ENCODE data around the gene ATP6V0E2.

ATP6V0E2 gene

GRCh38 chr7:149846021-149846420 is 27.7 kb upstream of the ATP6V0E2 start:
- Histone ChIP-seq H3K4me3 (ENCODE audit: low read length in 2 of 2) (no peak overlapping the region), H3K27me3 (ENCODE audit: control insufficient read depth in 3 of 3, insufficient read depth in 3 of 3, low read depth in 1 of 3, low read length in 3 of 3) (no peaks in the 10 kb centered on the region), H3K18ac (ENCODE audit: low read length) (no peak overlapping the region), H3K4ac (ENCODE audit: low read length) (no peak overlapping the region), H4K8ac (ENCODE audit: low read depth, low read length) (no peak overlapping the region), H3K4me1 (ENCODE audit: control insufficient read depth in 2 of 2, insufficient read depth in 1 of 2, low read depth in 1 of 2, low read length in 2 of 2) (peaks cover 0 to 2% of the 10 kb centered on the region in 2 donors), H2AFZ (ENCODE audit: low read length) (no peak overlapping the region), H3K14ac (ENCODE audit: low read length) (no peak overlapping the region), H2BK120ac (ENCODE audit: low read depth, low read length) (no peak overlapping the region), H4K91ac (ENCODE audit: low read depth, low read length, poor library complexity) (no peak overlapping the region), H2AK5ac (ENCODE audit: low read depth, low read length) (no peak overlapping the region), H3K4me2 (ENCODE audit: insufficient read depth, low read length, poor library complexity, severe bottlenecking) (no peak overlapping the region), H3K27ac (replicated peaks; ENCODE audit: low read length) (no peak overlapping the region), H3K23ac (ENCODE audit: low read depth, low read length, poor library complexity) (no peak overlapping the region), H3K9ac (ENCODE audit: low read depth, low read length, poor library complexity) (no peak overlapping the region), H2BK12ac (ENCODE audit: low read length) (no peak overlapping the region), H3K36me3 (replicated peaks in 1 of 2; ENCODE audit: control insufficient read depth in 2 of 2, insufficient read depth in 2 of 2, low read length in 2 of 2) (peaks cover 0 to 13% of the 10 kb centered on the region in 2 donors), H2BK5ac (ENCODE audit: low read length) (no peak overlapping the region), H3K9me3 (replicated peaks in 1 of 2; ENCODE audit: control insufficient read depth in 2 of 2, insufficient read depth in 1 of 2, low read depth in 1 of 2, low read length in 2 of 2) (no peaks in the 10 kb centered on the region), H2BK15ac (ENCODE audit: low read length) (no peak overlapping the region), H3K79me1 (ENCODE audit: low read depth, low read length) (no peaks in the 10 kb centered on the region)
- no peak for DNase-seq (ENCODE audit: low spot score)
- no CpG with 5 or more reads among the region's 9 CpGs for WGBS, 2 donors (ENCODE audit: extremely low coverage in 2 of 2, insufficient read length in 2 of 2, insufficient replicate concordance in 1 of 2)

GRCh38 chr7:149846436-149847046 is 27.2 kb upstream of the ATP6V0E2 start:
- Histone ChIP-seq H3K23ac (ENCODE audit: low read depth, low read length, poor library complexity) (no peak overlapping the region), H3K18ac (ENCODE audit: low read length) (no peak overlapping the region), H3K27me3 (ENCODE audit: control insufficient read depth in 3 of 3, insufficient read depth in 3 of 3, low read depth in 1 of 3, low read length in 3 of 3) (no peaks in the 10 kb centered on the region), H2BK5ac (ENCODE audit: low read length) (no peak overlapping the region), H2BK12ac (ENCODE audit: low read length) (no peak overlapping the region), H3K79me1 (ENCODE audit: low read depth, low read length) (no peaks in the 10 kb centered on the region), H3K4ac (ENCODE audit: low read length) (no peak overlapping the region), H3K27ac (replicated peaks; ENCODE audit: low read length) (no peak overlapping the region), H3K4me1 (ENCODE audit: control insufficient read depth in 2 of 2, insufficient read depth in 1 of 2, low read depth in 1 of 2, low read length in 2 of 2) (peaks cover 0 to 2% of the 10 kb centered on the region in 2 donors), H3K36me3 (replicated peaks in 1 of 2; ENCODE audit: control insufficient read depth in 2 of 2, insufficient read depth in 2 of 2, low read length in 2 of 2) (peaks cover 0 to 13% of the 10 kb centered on the region in 2 donors), H2AK5ac (ENCODE audit: low read depth, low read length) (no peak overlapping the region), H3K4me3 (ENCODE audit: low read length in 2 of 2) (no peak overlapping the region), H2AFZ (ENCODE audit: low read length) (no peak overlapping the region), H3K9ac (ENCODE audit: low read depth, low read length, poor library complexity) (no peak overlapping the region), H3K14ac (ENCODE audit: low read length) (no peak overlapping the region), H4K91ac (ENCODE audit: low read depth, low read length, poor library complexity) (no peak overlapping the region), H3K9me3 (replicated peaks in 1 of 2; ENCODE audit: control insufficient read depth in 2 of 2, insufficient read depth in 1 of 2, low read depth in 1 of 2, low read length in 2 of 2) (no peaks in the 10 kb centered on the region), H3K4me2 (ENCODE audit: insufficient read depth, low read length, poor library complexity, severe bottlenecking) (no peak overlapping the region), H2BK15ac (ENCODE audit: low read length) (no peak overlapping the region), H2BK120ac (ENCODE audit: low read depth, low read length) (no peak overlapping the region), H4K8ac (ENCODE audit: low read depth, low read length) (no peak overlapping the region)
- no CpG with 5 or more reads among the region's 3 CpGs for WGBS, 2 donors (ENCODE audit: extremely low coverage in 2 of 2, insufficient read length in 2 of 2, insufficient replicate concordance in 1 of 2)
- no peak for DNase-seq (ENCODE audit: low spot score)

DNA sequence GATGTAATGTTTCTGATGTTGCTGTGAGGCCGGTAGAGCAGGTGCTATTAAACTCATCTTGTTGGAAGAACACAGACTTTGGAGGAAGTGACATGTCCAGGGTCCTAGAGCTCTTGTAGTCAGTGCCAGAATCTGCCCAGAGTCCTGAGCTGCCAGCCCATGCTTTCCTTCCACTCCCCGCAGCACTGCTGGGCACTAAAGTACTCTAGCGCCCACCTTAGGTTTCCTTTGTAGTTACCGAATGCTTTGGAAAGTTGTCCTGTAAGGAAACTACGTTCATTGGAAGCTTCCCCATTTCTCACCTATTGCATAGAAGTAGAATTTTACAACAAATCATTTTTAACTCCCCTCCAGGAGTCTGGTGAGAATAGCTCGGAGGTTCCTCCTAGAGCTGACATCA is 24.6 kb upstream of the ATP6V0E2 start:
- H3K79me1 ChIP-seq (ENCODE audit: low read depth, low read length) = no peaks in the 10 kb centered on the region
- no peak overlapping the region for H3K4me2 ChIP-seq (ENCODE audit: insufficient read depth, low read length, poor library complexity, severe bottlenecking)
- peaks cover 0 to 13% of the 10 kb centered on the region in 2 donors for H3K36me3 ChIP-seq (replicated peaks in 1 of 2; ENCODE audit: control insufficient read depth in 2 of 2, insufficient read depth in 2 of 2, low read length in 2 of 2)
- H3K9ac ChIP-seq (ENCODE audit: low read depth, low read length, poor library complexity) = no peak overlapping the region
- no peak overlapping the region for H2AK5ac ChIP-seq (ENCODE audit: low read depth, low read length)
- H2BK15ac ChIP-seq (ENCODE audit: low read length) = no peak overlapping the region
- H3K4me1 ChIP-seq (ENCODE audit: control insufficient read depth in 2 of 2, insufficient read depth in 1 of 2, low read depth in 1 of 2, low read length in 2 of 2) = peaks cover 0 to 2% of the 10 kb centered on the region in 2 donors
- DNase-seq (ENCODE audit: low spot score) = no peak
- no peak overlapping the region for H4K91ac ChIP-seq (ENCODE audit: low read depth, low read length, poor library complexity)
- H3K4ac ChIP-seq (ENCODE audit: low read length) = no peak overlapping the region
- H3K18ac ChIP-seq (ENCODE audit: low read length) = no peak overlapping the region
- H3K14ac ChIP-seq (ENCODE audit: low read length) = no peak overlapping the region
- H4K8ac ChIP-seq (ENCODE audit: low read depth, low read length) = no peak overlapping the region
- no peaks in the 10 kb centered on the region for H3K9me3 ChIP-seq (replicated peaks in 1 of 2; ENCODE audit: control insufficient read depth in 2 of 2, insufficient read depth in 1 of 2, low read depth in 1 of 2, low read length in 2 of 2)
- no CpG with 5 or more reads among the region's 6 CpGs for WGBS, 2 donors (ENCODE audit: extremely low coverage in 2 of 2, insufficient read length in 2 of 2, insufficient replicate concordance in 1 of 2)
- no peak overlapping the region for H2AFZ ChIP-seq (ENCODE audit: low read length)
- H3K23ac ChIP-seq (ENCODE audit: low read depth, low read length, poor library complexity) = no peak overlapping the region
- no peak overlapping the region for H2BK120ac ChIP-seq (ENCODE audit: low read depth, low read length)
- H2BK5ac ChIP-seq (ENCODE audit: low read length) = no peak overlapping the region
- H3K27me3 ChIP-seq (ENCODE audit: control insufficient read depth in 3 of 3, insufficient read depth in 3 of 3, low read depth in 1 of 3, low read length in 3 of 3) = no peaks in the 10 kb centered on the region
- H2BK12ac ChIP-seq (ENCODE audit: low read length) = no peak overlapping the region
- H3K4me3 ChIP-seq (ENCODE audit: low read length in 2 of 2) = no peak overlapping the region
- H3K27ac ChIP-seq (replicated peaks; ENCODE audit: low read length) = no peak overlapping the region

DNA sequence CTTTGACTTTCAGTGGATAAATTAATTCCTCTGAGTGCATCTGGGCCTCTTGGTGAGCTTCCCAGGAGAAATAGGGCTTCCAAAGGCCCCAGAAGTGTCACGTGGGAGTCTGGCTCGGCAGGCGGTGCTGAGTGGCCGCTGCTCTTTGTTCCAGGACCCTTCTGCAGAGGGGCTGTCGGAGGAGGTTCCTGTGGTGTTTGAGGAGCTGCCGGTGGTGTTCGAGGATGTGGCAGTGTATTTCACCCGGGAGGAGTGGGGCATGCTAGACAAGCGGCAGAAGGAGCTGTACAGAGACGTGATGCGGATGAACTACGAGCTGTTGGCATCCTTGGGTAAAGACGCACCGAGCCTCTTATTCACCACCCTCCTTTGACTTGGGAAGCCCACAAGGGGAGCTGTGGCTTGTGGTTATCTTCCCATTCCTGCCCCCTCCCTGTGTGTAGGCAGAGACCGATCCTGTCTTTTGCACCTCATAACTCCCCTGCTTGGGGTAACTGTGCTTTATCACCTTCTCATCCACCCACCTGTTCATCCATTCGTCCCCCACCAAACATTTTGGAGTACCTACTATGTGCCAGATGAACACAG is 23.7 kb upstream of the ATP6V0E2 start:
- Histone ChIP-seq H3K4me2 (ENCODE audit: insufficient read depth, low read length, poor library complexity, severe bottlenecking) (no peak overlapping the region), H2AFZ (ENCODE audit: low read length) (no peak overlapping the region), H2BK5ac (ENCODE audit: low read length) (no peak overlapping the region), H3K4me1 (ENCODE audit: control insufficient read depth in 2 of 2, insufficient read depth in 1 of 2, low read depth in 1 of 2, low read length in 2 of 2) (peaks cover 6 to 9% of the 10 kb centered on the region in 2 donors), H3K9me3 (replicated peaks in 1 of 2; ENCODE audit: control insufficient read depth in 2 of 2, insufficient read depth in 1 of 2, low read depth in 1 of 2, low read length in 2 of 2) (no peaks in the 10 kb centered on the region), H4K91ac (ENCODE audit: low read depth, low read length, poor library complexity) (no peak overlapping the region), H2AK5ac (ENCODE audit: low read depth, low read length) (no peak overlapping the region), H3K18ac (ENCODE audit: low read length) (no peak overlapping the region), H3K4ac (ENCODE audit: low read length) (no peak overlapping the region), H3K27me3 (ENCODE audit: control insufficient read depth in 3 of 3, insufficient read depth in 3 of 3, low read depth in 1 of 3, low read length in 3 of 3) (no peaks in the 10 kb centered on the region), H2BK12ac (ENCODE audit: low read length) (no peak overlapping the region), H2BK120ac (ENCODE audit: low read depth, low read length) (no peak overlapping the region), H3K14ac (ENCODE audit: low read length) (no peak overlapping the region), H3K27ac (replicated peaks; ENCODE audit: low read length) (no peak overlapping the region), H3K79me1 (ENCODE audit: low read depth, low read length) (no peaks in the 10 kb centered on the region), H4K8ac (ENCODE audit: low read depth, low read length) (no peak overlapping the region), H3K23ac (ENCODE audit: low read depth, low read length, poor library complexity) (peak overlapping the region; percentile 6), H2BK15ac (ENCODE audit: low read length) (no peak overlapping the region), H3K4me3 (ENCODE audit: low read length in 2 of 2) (no peak overlapping the region), H3K36me3 (replicated peaks in 1 of 2; ENCODE audit: control insufficient read depth in 2 of 2, insufficient read depth in 2 of 2, low read length in 2 of 2) (peaks cover 0 to 13% of the 10 kb centered on the region in 2 donors), H3K9ac (ENCODE audit: low read depth, low read length, poor library complexity) (peak overlapping the region; percentile 3)
- DNase-seq (ENCODE audit: low spot score) = no peak
- no CpG with 5 or more reads among the region's 16 CpGs for WGBS, 2 donors (ENCODE audit: extremely low coverage in 2 of 2, insufficient read length in 2 of 2, insufficient replicate concordance in 1 of 2)
